Endothelial cell of umbilical vein (primary cell): Measurements from ENCODE around the gene MRGPRD. TPM values are rescaled to one million over a fixed set of nuclear protein-coding genes. Genes with fewer than 3 reads are reported as not detected.

Experiments
- BruUV-seq: library from RNA; stranded (reverse); fragments of 400-500 nt; replicated peaks from 2 replicates; lab custom pipeline; 2021; lab: Mats Ljungman, UMichigan
- CTCF ChIA-PET: fragments of 300-600, 350-600 bp; sonication (Branson Sonifier 250); formaldehyde crosslinking; loops from one replicate; lab custom pipeline; 2021; ENCODE audit warnings: antibody characterized with exemption, inconsistent platforms; lab: Charles Lee
- POLR2A ChIA-PET: fragments of 300-600, 350-600 bp; sonication (Branson Sonifier 250); formaldehyde crosslinking; loops from one replicate; lab custom pipeline; 2021; ENCODE audit warnings: antibody characterized with exemption, inconsistent platforms; lab: Charles Lee
- DNase-seq: peaks from one replicate; pipeline ENCODE4 v3.0.0-alpha.2; 2011; ENCODE audit warnings: low read depth, low spot score
- FAIRE-seq: peaks from 2 replicates; lab custom pipeline; 2011; peaks lifted over from hg19 to GRCh38; lab: Jason Lieb, UNC
- H2AFZ ChIP-seq: 2 replicates; pipeline ENCODE4 v1.6.0; 2012; ENCODE audit warnings: low read depth, low read length, control low read depth, inconsistent platforms
- H3K27ac ChIP-seq: 2 replicates; pipeline ENCODE4 v1.5.1; 2011; ENCODE audit warnings: low read depth, mild to moderate bottlenecking, control low read depth, low read length, moderate library complexity; ENCODE audit not compliant: insufficient read depth
- H3K27me3 ChIP-seq, 2 experiments: 2 replicates each; pipeline versions ENCODE4 v1.6.0 to v1.6.1; 2011; ENCODE audit warnings: low read length in 2 of 2, mixed read lengths in 1 of 2; ENCODE audit not compliant: control insufficient read depth in 2 of 2, insufficient read depth in 2 of 2
- H3K36me3 ChIP-seq, 2 experiments: 2 replicates in 1 of 2; 3 replicates in 1 of 2; pipeline ENCODE4 v1.5.1; 2011; ENCODE audit warnings: low read length in 2 of 2, mild to moderate bottlenecking in 1 of 2, moderate library complexity in 1 of 2; ENCODE audit not compliant: control insufficient read depth in 2 of 2, insufficient read depth in 2 of 2; ENCODE audit errors: extremely low read depth in 1 of 2
- H3K4me1 ChIP-seq: 3 replicates; pipeline ENCODE4 v1.5.1; 2011; ENCODE audit warnings: mild to moderate bottlenecking, low read length; ENCODE audit not compliant: control insufficient read depth, insufficient read depth; ENCODE audit errors: extremely low read depth
- H3K4me2 ChIP-seq: 2 replicates; pipeline ENCODE4 v1.6.1; 2011; ENCODE audit warnings: low read length, control low read depth, mixed read lengths; ENCODE audit not compliant: insufficient read depth
- H3K4me3 ChIP-seq, 3 experiments: fragments of 200-600 bp in 1 of 3; sonication (generic), shearing (Covaris generic) in 1 of 3; replicated peaks in 1 of 3; 2 replicates each; pipeline ENCODE4 v1.5.1; 2011 to 2016; ENCODE audit warnings: control low read depth in 3 of 3, low read length in 3 of 3, mild to moderate bottlenecking in 2 of 3, inconsistent platforms in 1 of 3, low read depth in 1 of 3, moderate library complexity in 1 of 3; ENCODE audit not compliant: insufficient read depth in 1 of 3
- H3K79me2 ChIP-seq: 2 replicates; pipeline ENCODE4 v1.6.0; 2012; ENCODE audit warnings: low read length, inconsistent platforms; ENCODE audit not compliant: control insufficient read depth, insufficient read depth
- H3K9ac ChIP-seq: replicated peaks from 2 replicates; pipeline ENCODE3; 2011; ENCODE audit warnings: low read length, control low read depth; ENCODE audit not compliant: insufficient read depth; ENCODE audit errors: extremely low read depth
- H3K9me1 ChIP-seq: replicated peaks from 3 replicates; pipeline ENCODE4 v1.6.0; 2011; ENCODE audit warnings: mild to moderate bottlenecking, low read length; ENCODE audit not compliant: control insufficient read depth, insufficient read depth; ENCODE audit errors: extremely low read depth
- H3K9me3 ChIP-seq: replicated peaks from 2 replicates; pipeline ENCODE4 v1.5.1; 2012; ENCODE audit warnings: low read length, inconsistent platforms; ENCODE audit not compliant: control insufficient read depth, insufficient read depth
- H4K20me1 ChIP-seq: replicated peaks from 2 replicates; pipeline ENCODE3; 2011; ENCODE audit warnings: mild to moderate bottlenecking, low read length; ENCODE audit not compliant: control insufficient read depth, insufficient read depth; ENCODE audit errors: extremely low read depth
- CTCF ChIP-seq, 2 donors: IDR thresholded peaks; 1 replicate in 1 of 2; 2 replicates in 1 of 2; pipeline ENCODE4 v1.5.1; 2011; ENCODE audit warnings: low read length in 2 of 2, mild to moderate bottlenecking in 2 of 2, moderate library complexity in 2 of 2, control low read depth in 1 of 2, inconsistent platforms in 1 of 2, low read depth in 1 of 2; ENCODE audit not compliant: insufficient read depth in 1 of 2; ENCODE audit errors: extremely low read depth in 1 of 2
- EZH2 ChIP-seq: IDR thresholded peaks from 2 replicates; pipeline ENCODE4 v1.6.1; 2012; ENCODE audit warnings: borderline replicate concordance, low read depth, mild to moderate bottlenecking, moderate library complexity, low read length, inconsistent platforms; ENCODE audit not compliant: severe bottlenecking
- FOS ChIP-seq: IDR thresholded peaks from 2 replicates; pipeline ENCODE4 v1.6.1; 2011; ENCODE audit warnings: mild to moderate bottlenecking, low read length, moderate library complexity, borderline replicate concordance; ENCODE audit not compliant: insufficient read depth
- GATA2 ChIP-seq: IDR thresholded peaks from 2 replicates; pipeline ENCODE4 v1.7.0; 2011; ENCODE audit warnings: low read depth, mild to moderate bottlenecking, moderate library complexity, mixed read lengths, low read length; ENCODE audit not compliant: insufficient read length, insufficient read depth
- JUN ChIP-seq: IDR thresholded peaks from 2 replicates; pipeline ENCODE4 v1.6.1; 2011; ENCODE audit warnings: borderline replicate concordance, low read depth; ENCODE audit not compliant: insufficient read length, insufficient read depth
- MAX ChIP-seq: IDR thresholded peaks from 2 replicates; pipeline ENCODE4 v1.6.1; 2011; ENCODE audit not compliant: insufficient read depth, insufficient read length
- MYC ChIP-seq: IDR thresholded peaks from one replicate; pipeline ENCODE4 v1.6.1; 2011; ENCODE audit warnings: mild to moderate bottlenecking, low read depth, low read length
- POLR2A ChIP-seq: IDR thresholded peaks from 2 replicates; pipeline ENCODE4 v1.6.1; 2012; ENCODE audit warnings: low read depth, mild to moderate bottlenecking, control low read depth, low read length
- POLR2AphosphoS5 ChIP-seq: IDR thresholded peaks from 2 replicates; pipeline ENCODE4 v1.6.1; 2012; ENCODE audit warnings: low read depth, mild to moderate bottlenecking, control low read depth, low read length, moderate library complexity; ENCODE audit not compliant: insufficient read depth
- dilution Hi-C: fragments of 300-500 bp; cut with MboI; formaldehyde crosslinking; loops from one replicate; pipeline ENCODE4 v1.15.0; 2019; ENCODE audit warnings: low sequenced_read_pairs; ENCODE audit not compliant: extremely low pct_ligation_motif_present
- intact Hi-C: fragments of 100-400 bp; cut with micrococcal nuclease; formaldehyde crosslinking; loops from one replicate; pipeline ENCODE4 v1.10.0; 2022
- polyA plus RNA-seq, 4 experiments: library from polyadenylated mRNA; depleted of rRNA in 3 of 4; stranded (reverse) in 3 of 4; unstranded in 1 of 4; fragments of >200 nt; gene quantifications; 2 replicates each; pipeline versions ENCODE4 v1.2.1 to v1.2.3, GENCODE V29; 2011 to 2012; ENCODE audit warnings: missing spikeins in 1 of 4
- total RNA-seq: library from RNA; stranded (reverse); gene quantifications from 2 replicates; pipeline ENCODE4 v1.2.3, GENCODE V29; 2021

MRGPRD gene
- total and polyA plus RNA-seq, 2 donors (not counting 3 experiments of a cell fraction or from before 2014, with no cell fraction given): not detected

GRCh38 chr11:69009441-69010211 lies 28.8 kb upstream of the MRGPRD start:
- Histone ChIP-seq H3K36me3 (no peaks in the 10 kb centered on the region), H3K27me3 (peaks cover 30 to 45% of the 10 kb centered on the region in 2 experiments), H3K4me1 (no peaks in the 10 kb centered on the region), H3K4me2 (no peak overlapping the region), H3K9me1 (no peaks in the 10 kb centered on the region), H2AFZ (no peak overlapping the region), H3K27ac (no peak overlapping the region), H4K20me1 (no peaks in the 10 kb centered on the region), H3K9me3 (no peaks in the 10 kb centered on the region), H3K79me2 (no peaks in the 10 kb centered on the region), H3K9ac (no peak overlapping the region), H3K4me3 (no peak overlapping the region)
- dilution Hi-C loops: no loop called here
- FAIRE-seq (no peak), DNase-seq (no peak)
- TF ChIP-seq EZH2: no peak
- no peak for TF ChIP-seq MAX
- no peak for TF ChIP-seq JUN
- no peak for TF ChIP-seq CTCF (IDR thresholded peaks at IDR 0.05; ENCODE audit: extremely low read depth in 1 of 2, insufficient read depth in 1 of 2, low read depth in 1 of 2, low read length in 2 of 2)
- no peak for TF ChIP-seq POLR2A
- TF ChIP-seq POLR2AphosphoS5: no peak
- no peak for TF ChIP-seq MYC
- no peak for TF ChIP-seq GATA2
- TF ChIP-seq FOS: no peak
- BruUV-seq: no TSS peak
- CTCF ChIA-PET: no interaction called here
- intact Hi-C loops: no loop called here
- POLR2A ChIA-PET: no interaction called here
